NCI-H526 (cell line): ENCODE measurements around the gene OSBPL7.
A peak's percentile ranks its signal among the peaks of the same experiment; 100 is the strongest.

ENCODE experiments used
- DNase-seq, 2 experiments: peaks; one replicate each; lab custom pipeline; 2025; lab: John Stamatoyannopoulos, UW

The OSBPL7 gene

GRCh38 chr17:47847341-47848197 lies 26.0 kb upstream of the OSBPL7 start:
- peak in 1 of 2 experiments; percentile 77 for DNase-seq

- peak in 1 of 2 experiments; percentile 30 for DNase-seq
Observed at GRCh38 chr17:47846716-47847340, 25.2 kb upstream of the OSBPL7 start.

GRCh38 chr17:47845716-47846075 lies 24.1 kb upstream of the OSBPL7 start:
- DNase-seq, result no peak

DNA sequence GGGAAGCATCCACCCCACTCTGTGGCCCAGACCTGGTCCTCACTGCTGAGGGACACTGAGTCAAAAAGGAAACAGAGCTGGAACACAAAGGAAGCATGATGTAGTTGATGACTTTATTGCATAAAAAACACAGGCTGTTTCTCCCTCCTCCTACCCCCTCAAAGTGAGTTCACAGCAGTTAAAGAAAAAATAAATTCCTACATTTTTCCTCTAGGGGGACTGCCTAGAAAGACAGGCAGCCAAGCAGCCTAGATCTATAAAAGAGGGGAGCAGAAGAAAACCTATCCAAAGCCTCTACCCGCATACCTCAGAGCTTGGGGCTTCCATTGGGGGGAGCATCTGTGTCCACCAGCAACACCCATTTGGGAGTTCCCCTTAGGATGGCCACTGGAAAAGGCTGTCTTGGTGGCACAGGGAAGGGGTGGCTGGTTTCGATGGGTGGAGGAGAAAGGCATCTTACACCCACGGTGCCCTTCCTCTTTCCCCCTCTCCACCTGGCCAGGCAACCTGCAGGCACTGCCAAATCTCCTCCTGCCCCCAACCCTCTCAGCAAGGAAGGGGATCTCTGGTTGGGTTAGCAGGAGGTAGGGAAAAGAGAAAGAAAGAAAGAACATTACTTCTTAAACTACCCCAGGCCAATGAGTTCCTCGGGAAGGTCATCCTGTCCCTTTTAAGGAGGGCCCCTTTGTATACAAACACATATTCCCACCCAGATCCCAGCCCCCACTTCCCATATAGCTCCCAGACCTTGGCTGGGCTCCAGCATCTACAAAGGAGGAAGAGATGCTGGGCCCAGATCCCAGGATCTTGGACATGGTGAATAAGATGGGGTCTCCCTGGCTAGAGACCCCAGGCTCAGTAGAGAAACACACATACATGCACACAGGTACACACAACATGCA lies 23.5 kb upstream of the OSBPL7 start:
- peak in 1 of 2 experiments; percentile 37 for DNase-seq

DNA sequence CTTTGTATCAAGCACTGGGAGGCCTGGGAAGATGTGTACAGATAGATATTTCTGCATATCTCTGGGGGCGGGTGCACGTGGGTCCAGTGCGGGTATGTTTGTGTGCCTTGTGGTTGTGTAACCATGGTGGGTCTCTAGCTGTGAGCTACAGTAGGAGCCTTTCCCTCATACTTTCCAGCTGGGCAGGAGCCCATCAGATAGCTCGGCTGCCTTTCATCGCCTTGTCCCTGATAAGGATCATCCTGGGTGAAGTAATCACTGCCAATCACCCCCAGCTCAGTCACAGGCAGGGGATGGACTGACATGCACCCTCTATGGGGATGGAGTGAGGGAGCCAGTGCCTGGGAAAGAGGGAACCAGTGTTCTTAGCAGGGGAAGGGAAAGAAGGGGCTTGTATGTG lies 22.6 kb upstream of the OSBPL7 start:
- no peak for DNase-seq

- DNase-seq, result no peak
Observed at GRCh38 chr17:47843391-47843730, 21.8 kb upstream of the OSBPL7 start.

DNA sequence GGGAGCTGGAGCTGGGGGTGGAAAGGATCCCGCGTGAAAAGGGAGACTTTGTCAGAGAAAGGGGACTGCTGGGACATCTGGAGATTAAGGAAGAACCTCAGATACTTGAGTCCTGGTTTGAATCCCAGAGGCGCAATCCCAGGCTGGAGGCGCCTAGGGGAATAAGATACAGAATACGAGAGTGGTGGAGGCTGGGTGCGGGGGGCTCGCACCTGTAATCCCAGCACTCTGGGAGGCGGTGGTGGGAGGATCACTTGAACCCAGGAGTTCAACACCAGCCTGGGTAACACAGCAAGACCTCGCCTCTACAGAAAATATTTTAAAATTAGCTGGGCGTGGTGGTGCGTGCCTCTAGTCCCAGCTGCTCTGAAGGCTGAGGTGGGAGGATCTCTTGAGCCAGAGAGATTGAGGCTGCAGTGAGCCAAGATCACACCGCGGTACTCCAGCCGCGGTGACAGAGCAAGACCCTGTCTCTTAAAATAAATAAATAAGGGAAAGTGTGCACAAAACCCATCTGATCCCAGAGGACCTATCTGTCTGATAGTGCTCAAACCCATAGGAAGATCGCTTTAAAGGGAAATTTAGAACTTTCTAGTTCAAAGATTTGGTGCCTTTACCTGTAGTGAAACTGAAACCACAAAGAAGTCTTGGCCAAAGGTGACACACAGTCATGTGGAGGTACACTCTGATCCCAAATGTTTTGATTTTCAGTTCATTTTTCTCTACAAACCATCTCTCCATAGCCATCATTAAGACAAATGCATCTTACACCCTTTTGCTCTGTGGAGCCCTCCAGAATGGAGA lies 20.1 kb upstream of the OSBPL7 start:
- DNase-seq, result no peak

DNA sequence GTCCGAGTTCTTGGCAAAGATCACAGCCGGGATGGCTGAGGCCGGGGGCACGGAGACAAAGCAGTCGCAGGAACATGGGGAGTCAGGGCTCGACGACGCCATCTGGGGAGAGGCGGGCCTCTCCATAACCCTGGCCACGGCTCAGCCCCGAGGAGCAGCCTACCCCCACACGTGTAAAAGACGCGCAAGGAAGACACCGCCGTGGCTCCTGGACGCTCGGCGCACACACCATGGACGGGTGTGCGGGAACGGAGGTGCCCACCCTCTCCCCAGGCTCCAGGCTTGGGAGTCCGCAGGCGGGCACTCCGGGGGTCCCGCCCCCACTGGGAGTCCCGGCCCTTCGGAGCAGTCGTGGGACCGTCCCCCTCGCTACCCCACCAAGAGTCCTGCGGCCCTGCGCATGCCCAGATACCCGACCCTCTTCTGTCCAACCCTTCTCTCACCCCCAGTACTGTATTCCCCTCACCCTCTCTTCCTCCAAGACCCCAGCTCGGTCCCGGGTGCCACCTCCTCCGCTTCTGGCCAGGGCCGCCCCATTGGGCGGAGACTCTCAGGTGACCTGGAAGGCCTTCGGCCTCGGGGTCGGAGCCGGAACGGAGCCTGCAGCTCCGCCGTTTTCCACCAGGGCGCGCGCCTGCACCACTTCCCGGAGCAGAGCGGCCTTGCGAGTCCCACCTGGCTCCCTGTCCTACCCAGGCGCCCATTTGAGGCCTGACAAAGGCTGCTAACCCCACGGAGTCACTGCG lies 19.3 kb upstream of the OSBPL7 start, which contains the start of gene SCRN2:
TSS of gene SCRN2 (minus strand) at position 532 of the 746 bp plus-strand sequence. CDS start at position 102, 430 bp downstream.
- peak; percentile 72 to 95 for DNase-seq

DNA sequence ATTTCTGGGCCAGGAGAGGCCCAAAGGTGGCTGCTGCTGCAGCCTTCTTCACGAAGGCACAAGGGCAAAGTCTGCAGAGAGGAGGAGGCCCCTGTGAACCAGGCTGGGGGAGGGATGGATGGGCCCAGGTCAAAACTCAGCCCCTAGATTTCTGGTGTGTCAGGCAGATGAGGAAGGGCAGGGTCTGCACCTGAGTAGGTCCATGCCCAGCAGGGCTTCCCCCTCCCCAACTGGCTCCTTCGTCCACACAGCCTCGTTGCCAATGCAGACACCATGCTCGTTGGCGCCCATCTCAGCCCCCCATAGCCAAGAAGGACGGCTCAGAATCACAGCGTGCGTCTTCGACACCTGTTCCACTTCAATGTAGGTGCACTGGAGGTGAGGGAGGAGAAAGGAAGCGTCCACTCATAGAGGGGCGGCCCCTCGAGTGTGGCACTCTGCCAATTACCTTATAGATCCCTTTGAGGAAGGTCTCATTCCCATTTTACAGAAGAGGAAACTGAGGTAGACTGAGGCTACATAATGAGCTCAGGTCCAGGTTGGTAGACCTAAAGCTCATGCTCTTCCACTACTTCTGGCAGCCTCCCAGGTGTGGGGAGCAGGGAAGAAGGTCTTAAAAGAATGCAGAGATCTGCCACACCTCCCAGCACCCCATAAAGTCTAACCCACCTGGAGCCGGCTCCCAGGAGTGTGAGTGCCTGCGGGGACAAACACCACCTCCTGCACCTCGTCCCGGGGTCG lies 18.6 kb upstream of the OSBPL7 start:
- DNase-seq, result no peak

DNA sequence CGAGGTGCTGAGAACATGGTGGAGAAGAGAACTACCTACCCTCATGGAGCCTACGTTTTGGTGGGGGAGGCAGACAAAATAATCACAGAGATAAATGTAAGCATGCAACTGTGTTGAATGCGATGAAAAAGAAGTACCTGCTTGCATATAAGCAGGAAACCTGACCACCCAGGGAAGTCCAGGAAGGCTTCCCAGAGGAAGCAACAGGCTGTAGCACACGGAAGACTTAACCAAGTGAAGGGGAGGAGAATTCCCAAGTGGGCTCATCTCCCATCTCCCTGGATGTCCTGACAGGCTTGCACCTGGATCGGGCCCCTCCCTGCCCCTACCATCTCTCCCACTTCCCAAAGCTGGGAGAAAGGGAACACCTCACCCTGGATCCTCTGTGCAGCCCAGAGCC lies 17.5 kb upstream of the OSBPL7 start:
- DNase-seq, result no peak

DNA sequence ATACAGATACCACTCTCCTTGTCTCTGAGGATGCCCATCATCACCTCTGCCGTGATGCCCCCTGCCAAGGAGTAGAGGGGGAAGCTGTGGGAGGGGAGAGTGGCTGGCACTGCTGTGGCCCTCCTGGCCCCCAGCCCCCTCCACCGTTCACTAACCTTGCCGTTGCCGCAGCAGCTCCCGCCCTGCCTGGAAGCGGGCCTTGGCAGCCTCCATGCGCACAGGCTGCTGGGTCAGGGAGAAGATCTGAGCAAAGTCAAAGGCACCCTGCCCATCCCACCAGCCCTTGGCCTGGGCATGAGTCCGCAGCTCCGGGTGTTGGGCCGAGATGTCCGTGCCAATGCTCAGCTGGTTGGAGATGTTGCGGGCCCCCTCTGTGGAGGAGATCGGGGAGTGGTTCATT lies 17.0 kb upstream of the OSBPL7 start:
- DNase-seq, result no peak

DNA sequence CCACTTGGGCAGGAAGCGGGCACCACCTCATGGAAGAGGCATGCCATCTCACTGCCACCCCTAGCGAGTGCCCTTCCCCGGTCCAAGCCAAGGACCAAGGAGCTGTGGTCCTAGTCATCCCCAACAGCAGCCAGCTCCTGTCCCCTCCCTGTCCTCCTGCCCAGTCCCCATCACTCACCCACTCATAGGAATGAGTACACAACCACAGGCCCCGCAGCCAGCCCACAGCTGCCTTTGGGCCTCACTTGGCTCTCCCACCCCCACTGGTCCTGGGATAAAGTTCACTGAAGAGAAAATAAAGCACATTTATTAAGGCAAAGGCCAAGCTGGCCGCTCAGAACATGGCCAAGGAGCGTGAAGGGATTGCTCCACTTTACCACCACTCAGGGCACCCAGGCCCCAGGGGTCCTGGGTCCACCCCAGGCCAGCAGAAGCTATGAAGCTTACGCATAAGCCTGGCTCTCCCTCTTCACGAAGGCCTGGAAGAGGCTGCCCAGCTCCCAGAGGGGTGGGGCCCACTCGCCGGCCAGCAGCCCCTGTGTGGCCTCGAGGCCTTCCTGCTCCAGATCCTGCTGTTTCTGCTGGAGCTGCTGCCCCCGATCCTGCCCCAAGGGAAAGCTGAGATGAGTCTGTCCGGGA lies 15.9 kb upstream of the OSBPL7 start:
- DNase-seq, result no peak

DNA sequence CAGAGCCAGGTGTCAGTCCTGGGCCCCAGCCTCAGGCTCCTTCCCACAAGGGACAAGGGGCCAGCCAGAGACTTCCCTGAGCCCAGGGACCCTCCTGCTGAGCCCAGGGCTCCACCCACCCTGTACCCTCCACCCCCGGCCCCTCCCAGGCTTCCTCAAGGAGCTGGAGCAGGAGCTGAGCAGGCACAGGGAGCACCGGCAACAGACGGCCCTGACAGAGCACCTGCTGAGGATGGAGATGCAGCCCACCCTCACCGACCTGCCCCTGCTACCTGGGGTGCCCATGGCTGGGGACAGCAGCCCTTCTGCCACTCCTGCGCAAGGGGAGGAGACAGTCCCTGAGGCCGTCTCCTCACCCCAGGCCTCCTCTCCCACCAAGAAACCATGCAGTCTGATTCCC lies 15.0 kb upstream of the OSBPL7 start:
- DNase-seq, result no peak

GRCh38 chr17:47834756-47835155 lies 13.2 kb upstream of the OSBPL7 start:
- no peak for DNase-seq

- no peak for DNase-seq
Observed at GRCh38 chr17:47831934-47832327, 10.3 kb upstream of the OSBPL7 start.

- peak; percentile 90 to 98 for DNase-seq
Observed at GRCh38 chr17:47831003-47831933, 9.7 kb upstream of the OSBPL7 start, which contains the start of the genes LRRC46 and MRPL10. Gene LRRC46 (plus strand): TSS chr17:47831670. CDS start chr17:47831990, 320 bp downstream. Gene MRPL10 (minus strand): TSS chr17:47831541. CDS start chr17:47831511, 30 bp downstream.

- DNase-seq, result no peak
Observed at GRCh38 chr17:47830396-47831002, 8.9 kb upstream of the OSBPL7 start.

GRCh38 chr17:47829870-47830269 lies 8.3 kb upstream of the OSBPL7 start:
- no peak for DNase-seq
